GM12874 (cell line): ENCODE results near the gene SLC22A3.

Source experiments
- TF ChIP-seq, protein P1 (sequence below): IDR thresholded peaks from 2 replicates; pipeline ENCODE4 v1.5.1; 2011; ENCODE audit warnings: low read depth, mild to moderate bottlenecking, control low read depth, low read length, moderate library complexity; ENCODE audit not compliant: insufficient read depth

The SLC22A3 gene, protein sequence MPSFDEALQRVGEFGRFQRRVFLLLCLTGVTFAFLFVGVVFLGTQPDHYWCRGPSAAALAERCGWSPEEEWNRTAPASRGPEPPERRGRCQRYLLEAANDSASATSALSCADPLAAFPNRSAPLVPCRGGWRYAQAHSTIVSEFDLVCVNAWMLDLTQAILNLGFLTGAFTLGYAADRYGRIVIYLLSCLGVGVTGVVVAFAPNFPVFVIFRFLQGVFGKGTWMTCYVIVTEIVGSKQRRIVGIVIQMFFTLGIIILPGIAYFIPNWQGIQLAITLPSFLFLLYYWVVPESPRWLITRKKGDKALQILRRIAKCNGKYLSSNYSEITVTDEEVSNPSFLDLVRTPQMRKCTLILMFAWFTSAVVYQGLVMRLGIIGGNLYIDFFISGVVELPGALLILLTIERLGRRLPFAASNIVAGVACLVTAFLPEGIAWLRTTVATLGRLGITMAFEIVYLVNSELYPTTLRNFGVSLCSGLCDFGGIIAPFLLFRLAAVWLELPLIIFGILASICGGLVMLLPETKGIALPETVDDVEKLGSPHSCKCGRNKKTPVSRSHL

DNA sequence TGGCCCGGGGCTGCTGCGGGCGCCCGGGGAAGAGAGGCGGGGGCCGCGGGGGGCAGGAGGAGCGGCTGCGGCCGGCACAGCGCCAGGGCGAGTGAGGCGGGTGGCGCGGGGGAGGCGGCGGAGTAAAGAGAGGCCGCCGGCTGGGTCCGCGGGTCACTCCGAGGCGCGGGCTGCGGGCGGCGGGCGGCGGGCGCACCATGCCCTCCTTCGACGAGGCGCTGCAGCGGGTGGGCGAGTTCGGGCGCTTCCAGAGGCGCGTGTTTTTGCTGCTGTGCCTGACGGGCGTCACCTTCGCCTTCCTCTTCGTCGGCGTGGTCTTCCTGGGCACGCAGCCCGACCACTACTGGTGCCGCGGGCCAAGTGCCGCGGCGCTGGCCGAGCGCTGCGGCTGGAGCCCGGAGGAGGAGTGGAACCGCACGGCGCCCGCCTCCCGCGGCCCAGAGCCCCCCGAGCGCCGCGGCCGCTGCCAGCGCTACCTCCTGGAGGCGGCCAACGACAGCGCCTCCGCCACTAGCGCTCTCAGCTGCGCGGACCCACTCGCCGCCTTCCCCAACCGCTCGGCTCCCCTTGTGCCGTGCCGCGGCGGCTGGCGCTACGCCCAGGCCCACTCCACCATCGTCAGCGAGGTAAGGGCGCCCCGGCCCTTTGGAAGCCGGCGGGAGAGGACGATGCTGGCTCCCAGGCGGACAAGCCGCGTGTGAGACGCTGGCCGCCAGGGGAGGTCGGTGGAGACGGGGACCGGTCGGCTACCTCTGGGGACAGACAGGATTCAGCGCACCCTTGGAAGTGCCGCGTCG is at the start of gene SLC22A3:
SLC22A3 (plus strand) TSS at position 156 of the 797 bp plus-strand sequence; CDS start at position 198, 42 bp downstream.
- TF ChIP-seq, protein P1, sequence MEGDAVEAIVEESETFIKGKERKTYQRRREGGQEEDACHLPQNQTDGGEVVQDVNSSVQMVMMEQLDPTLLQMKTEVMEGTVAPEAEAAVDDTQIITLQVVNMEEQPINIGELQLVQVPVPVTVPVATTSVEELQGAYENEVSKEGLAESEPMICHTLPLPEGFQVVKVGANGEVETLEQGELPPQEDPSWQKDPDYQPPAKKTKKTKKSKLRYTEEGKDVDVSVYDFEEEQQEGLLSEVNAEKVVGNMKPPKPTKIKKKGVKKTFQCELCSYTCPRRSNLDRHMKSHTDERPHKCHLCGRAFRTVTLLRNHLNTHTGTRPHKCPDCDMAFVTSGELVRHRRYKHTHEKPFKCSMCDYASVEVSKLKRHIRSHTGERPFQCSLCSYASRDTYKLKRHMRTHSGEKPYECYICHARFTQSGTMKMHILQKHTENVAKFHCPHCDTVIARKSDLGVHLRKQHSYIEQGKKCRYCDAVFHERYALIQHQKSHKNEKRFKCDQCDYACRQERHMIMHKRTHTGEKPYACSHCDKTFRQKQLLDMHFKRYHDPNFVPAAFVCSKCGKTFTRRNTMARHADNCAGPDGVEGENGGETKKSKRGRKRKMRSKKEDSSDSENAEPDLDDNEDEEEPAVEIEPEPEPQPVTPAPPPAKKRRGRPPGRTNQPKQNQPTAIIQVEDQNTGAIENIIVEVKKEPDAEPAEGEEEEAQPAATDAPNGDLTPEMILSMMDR: no peak

DNA sequence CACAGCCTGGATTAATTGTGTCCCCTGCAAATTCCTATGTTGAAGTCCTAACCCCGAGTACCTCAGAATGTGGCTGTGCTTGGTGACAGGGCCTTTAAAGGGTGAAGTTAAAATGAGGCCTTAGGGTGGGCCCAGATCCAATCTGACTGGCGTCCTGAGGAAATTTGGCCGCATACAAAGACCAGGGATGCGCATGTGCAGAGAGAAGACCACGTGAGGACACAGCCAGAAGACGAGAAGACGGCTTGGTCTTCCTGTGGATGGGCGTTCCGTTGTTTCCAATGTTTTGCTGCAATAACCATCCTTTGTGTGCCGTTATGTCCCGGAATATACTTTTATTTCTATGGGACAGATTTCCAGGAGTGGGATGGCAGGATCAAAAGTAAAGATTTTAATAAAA is 48.6 kb upstream of the SLC22A3 start:
- TF ChIP-seq, protein P1: no peak

DNA sequence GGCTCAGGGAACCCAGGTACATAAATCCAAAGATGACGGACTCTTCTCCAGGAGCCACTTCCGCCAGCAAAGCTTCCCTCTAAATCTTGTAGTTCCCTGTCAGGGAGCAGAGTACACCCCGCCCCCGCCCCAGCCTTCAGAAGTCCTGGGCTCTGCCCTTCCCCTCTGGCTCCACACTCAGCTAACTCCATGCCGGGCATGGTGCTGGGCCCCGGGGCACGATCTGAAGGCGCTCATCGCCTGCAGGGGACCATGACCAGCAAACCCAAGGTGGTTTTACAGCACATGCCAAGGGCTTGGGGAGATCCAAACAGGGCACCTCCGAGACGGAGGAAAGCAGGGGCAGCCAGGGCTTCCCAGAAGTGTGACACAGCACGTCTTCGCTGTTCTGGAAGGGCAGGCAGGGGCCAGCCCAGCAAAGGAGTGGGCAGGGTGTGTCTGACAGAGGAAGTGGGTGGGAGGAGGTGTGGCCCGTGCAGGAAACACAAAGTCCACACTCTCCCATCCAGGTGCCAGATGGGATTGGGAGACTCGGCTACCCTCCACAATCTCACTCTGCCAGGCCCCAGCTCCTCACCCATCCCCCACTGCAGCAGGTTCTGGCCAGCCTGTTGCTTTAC is 48.0 kb upstream of the SLC22A3 start:
- TF ChIP-seq, protein P1: no peak

- TF ChIP-seq, protein P1: no peak
Measured at GRCh38 chr6:160301339-160301738, 46.8 kb upstream of the SLC22A3 start.

GRCh38 chr6:160303806-160304205 is 44.4 kb upstream of the SLC22A3 start:
- TF ChIP-seq, protein P1: no peak

DNA sequence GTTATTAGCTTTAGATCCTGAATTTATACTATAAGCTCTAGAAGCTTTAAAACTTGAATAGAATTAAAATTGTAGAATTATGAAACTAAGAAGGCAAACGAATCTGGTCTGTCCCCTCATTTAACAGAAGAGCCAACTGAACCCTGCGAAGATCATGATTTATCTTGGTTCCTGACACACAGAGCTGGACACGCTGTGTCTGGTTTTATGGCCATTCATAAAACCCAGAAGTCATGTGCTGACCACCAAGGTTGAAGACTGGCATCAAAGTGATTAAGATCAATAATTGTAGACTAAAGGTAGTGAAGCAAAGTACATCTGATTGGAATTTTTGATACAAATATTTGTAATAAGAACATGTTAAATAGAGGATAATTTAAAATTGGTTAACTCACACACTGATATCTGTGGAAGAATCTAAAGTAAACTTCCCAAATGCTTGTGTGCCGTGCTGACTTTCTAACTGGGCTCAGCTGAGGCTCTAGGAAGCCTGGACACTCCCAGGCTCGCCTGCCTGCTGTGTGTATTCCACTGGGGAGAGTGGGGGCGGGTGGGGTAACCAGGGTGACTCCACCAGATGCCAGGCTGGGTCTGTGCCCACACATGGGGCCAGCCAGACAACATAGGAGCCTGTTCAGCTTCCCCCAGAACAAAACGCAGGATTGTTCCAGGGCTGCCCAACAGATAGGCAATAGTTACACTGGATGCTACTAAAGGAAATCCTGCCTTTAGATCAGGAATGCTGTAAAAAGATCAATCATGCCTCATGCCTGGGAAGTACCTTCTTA is 42.1 kb upstream of the SLC22A3 start:
- TF ChIP-seq, protein P1: no peak
